ENCODE measurements around the gene ADPRHL1. TPM values are rescaled to one million over a fixed set of nuclear protein-coding genes. Genes with fewer than 3 reads are reported as not detected.

The ADPRHL1 gene
- total and polyA plus RNA-seq, 4 donors = 0.28 to 0.67 (median 0.55) TPM

DNA sequence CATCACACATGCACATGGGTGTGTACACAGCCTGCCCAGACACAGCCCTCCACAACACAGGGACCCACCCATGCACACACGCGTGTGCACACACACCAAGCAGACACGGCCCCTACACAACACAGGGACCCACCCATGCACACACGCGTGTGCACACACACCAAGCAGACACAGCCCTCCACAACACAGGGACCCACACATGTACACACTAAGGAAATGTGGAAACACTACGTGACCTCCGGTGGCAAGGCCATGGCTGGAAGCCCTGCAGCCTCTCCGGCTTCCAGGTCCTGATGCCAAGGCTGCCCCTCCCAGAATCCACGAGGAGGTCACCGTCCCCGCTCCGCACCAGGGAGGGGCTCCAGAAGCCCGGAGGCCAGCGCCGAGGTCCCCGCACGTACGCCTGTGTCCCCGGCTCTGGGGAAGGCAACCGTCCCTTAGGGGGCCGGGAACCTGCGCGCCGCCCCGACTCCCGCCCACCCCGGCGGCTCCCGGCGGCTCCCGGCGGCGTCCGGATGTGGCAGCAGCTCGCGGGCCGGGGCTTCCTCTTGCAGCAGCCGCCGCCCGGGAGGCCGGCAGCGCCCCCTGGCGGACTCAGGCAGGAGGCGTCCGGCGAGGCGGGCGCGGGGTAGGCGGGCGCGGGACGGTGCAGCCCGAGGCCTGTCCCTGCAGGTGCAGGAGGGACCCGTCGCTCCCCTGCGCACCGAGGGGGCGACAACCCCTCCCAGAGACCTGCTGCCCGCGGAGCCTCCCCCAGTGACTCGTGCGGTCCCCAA, 59.5 kb downstream of the ADPRHL1 start:
- no peak overlapping the region for H3K9ac ChIP-seq (ENCODE audit: low read depth in 1 of 2, low read length in 2 of 2)
- H3K9me3 ChIP-seq (ENCODE audit: control insufficient read depth in 4 of 4, low read length in 3 of 4) = no peaks in the 10 kb centered on the region
- H3K36me3 ChIP-seq (ENCODE audit: control insufficient read depth in 4 of 4, insufficient read depth in 3 of 4, low read depth in 1 of 4, low read length in 3 of 4) = no peaks in the 10 kb centered on the region
- TF ChIP-seq, protein P1, sequence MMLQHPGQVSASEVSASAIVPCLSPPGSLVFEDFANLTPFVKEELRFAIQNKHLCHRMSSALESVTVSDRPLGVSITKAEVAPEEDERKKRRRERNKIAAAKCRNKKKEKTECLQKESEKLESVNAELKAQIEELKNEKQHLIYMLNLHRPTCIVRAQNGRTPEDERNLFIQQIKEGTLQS (IDR thresholded peaks at IDR 0.05) = no peak
- TF ChIP-seq RAD21 (IDR thresholded peaks at IDR 0.05) (peak; percentile 48 to 71), RXRA (IDR thresholded peaks at IDR 0.05) (peak in 1 of 2 donors; percentile 45), HNF4A (conservative IDR thresholded peaks at IDR 0.05) (no peak), NR2F2 (IDR thresholded peaks at IDR 0.05) (peak; percentile 21)
- TF ChIP-seq, protein P2, sequence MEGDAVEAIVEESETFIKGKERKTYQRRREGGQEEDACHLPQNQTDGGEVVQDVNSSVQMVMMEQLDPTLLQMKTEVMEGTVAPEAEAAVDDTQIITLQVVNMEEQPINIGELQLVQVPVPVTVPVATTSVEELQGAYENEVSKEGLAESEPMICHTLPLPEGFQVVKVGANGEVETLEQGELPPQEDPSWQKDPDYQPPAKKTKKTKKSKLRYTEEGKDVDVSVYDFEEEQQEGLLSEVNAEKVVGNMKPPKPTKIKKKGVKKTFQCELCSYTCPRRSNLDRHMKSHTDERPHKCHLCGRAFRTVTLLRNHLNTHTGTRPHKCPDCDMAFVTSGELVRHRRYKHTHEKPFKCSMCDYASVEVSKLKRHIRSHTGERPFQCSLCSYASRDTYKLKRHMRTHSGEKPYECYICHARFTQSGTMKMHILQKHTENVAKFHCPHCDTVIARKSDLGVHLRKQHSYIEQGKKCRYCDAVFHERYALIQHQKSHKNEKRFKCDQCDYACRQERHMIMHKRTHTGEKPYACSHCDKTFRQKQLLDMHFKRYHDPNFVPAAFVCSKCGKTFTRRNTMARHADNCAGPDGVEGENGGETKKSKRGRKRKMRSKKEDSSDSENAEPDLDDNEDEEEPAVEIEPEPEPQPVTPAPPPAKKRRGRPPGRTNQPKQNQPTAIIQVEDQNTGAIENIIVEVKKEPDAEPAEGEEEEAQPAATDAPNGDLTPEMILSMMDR (IDR thresholded peaks at IDR 0.05; ENCODE audit: low read depth, low read length, missing input control) = peak; percentile 86
- peaks cover 2 to 22% (median 17%) of the 10 kb centered on the region in 4 donors for H3K4me1 ChIP-seq (ENCODE audit: control insufficient read depth in 4 of 4, insufficient read depth in 4 of 4, low read length in 3 of 4)
- H3K27me3 ChIP-seq (ENCODE audit: control insufficient read depth in 4 of 4, insufficient read depth in 4 of 4, low read length in 3 of 4) = no peaks in the 10 kb centered on the region
- H3K4me3 ChIP-seq (ENCODE audit: low read depth in 1 of 3, low read length in 3 of 3) = peak overlapping the region; percentile 59 to 66 (median 65)
- 4% methylated on average over 63 of the region's 63 CpGs for WGBS
- peak; percentile 80 for DNase-seq (ENCODE audit: low spot score)
- H3K27ac ChIP-seq (ENCODE audit: low read depth in 1 of 2, low read length in 2 of 2) = no peak overlapping the region

DNA sequence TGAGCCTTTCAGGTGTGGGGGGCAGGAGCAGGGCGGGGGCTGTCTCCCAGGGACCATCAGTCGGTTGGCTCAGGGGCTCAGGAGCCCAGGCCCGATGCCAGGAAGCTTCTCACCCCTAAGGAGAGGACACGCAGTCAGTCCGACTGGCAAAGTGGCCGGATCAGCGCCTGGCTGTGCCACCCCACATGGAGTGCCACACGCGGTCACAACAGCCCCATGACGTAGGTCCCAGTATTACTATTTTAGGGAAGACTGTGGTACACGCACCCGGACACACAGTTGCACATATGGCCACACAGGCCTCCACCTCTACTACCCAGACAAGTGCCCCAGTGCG, 60.1 kb downstream of the ADPRHL1 start:
- TF ChIP-seq FOXA2 (IDR thresholded peaks at IDR 0.05) (no peak), TAF1 (conservative IDR thresholded peaks at IDR 0.05) (no peak), YY1 (IDR thresholded peaks at IDR 0.05) (no peak), SP1 (IDR thresholded peaks at IDR 0.05) (no peak), JUND (IDR thresholded peaks at IDR 0.05) (no peak), RXRA (IDR thresholded peaks at IDR 0.05) (no peak), NR2F2 (IDR thresholded peaks at IDR 0.05) (no peak), HNF4A (conservative IDR thresholded peaks at IDR 0.05) (no peak), FOXA1 (IDR thresholded peaks at IDR 0.05) (no peak), GABPA (IDR thresholded peaks at IDR 0.05 in 1 of 2, conservative IDR thresholded peaks at IDR 0.05 in 1 of 2) (no peak), RAD21 (IDR thresholded peaks at IDR 0.05) (no peak), HNF4G (IDR thresholded peaks at IDR 0.05) (no peak), EGR1 (IDR thresholded peaks at IDR 0.05; ENCODE audit: low read depth in 2 of 2) (no peak)
- TF ChIP-seq, protein P3, sequence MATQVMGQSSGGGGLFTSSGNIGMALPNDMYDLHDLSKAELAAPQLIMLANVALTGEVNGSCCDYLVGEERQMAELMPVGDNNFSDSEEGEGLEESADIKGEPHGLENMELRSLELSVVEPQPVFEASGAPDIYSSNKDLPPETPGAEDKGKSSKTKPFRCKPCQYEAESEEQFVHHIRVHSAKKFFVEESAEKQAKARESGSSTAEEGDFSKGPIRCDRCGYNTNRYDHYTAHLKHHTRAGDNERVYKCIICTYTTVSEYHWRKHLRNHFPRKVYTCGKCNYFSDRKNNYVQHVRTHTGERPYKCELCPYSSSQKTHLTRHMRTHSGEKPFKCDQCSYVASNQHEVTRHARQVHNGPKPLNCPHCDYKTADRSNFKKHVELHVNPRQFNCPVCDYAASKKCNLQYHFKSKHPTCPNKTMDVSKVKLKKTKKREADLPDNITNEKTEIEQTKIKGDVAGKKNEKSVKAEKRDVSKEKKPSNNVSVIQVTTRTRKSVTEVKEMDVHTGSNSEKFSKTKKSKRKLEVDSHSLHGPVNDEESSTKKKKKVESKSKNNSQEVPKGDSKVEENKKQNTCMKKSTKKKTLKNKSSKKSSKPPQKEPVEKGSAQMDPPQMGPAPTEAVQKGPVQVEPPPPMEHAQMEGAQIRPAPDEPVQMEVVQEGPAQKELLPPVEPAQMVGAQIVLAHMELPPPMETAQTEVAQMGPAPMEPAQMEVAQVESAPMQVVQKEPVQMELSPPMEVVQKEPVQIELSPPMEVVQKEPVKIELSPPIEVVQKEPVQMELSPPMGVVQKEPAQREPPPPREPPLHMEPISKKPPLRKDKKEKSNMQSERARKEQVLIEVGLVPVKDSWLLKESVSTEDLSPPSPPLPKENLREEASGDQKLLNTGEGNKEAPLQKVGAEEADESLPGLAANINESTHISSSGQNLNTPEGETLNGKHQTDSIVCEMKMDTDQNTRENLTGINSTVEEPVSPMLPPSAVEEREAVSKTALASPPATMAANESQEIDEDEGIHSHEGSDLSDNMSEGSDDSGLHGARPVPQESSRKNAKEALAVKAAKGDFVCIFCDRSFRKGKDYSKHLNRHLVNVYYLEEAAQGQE (IDR thresholded peaks at IDR 0.05) = no peak
- TF ChIP-seq, protein P4, sequence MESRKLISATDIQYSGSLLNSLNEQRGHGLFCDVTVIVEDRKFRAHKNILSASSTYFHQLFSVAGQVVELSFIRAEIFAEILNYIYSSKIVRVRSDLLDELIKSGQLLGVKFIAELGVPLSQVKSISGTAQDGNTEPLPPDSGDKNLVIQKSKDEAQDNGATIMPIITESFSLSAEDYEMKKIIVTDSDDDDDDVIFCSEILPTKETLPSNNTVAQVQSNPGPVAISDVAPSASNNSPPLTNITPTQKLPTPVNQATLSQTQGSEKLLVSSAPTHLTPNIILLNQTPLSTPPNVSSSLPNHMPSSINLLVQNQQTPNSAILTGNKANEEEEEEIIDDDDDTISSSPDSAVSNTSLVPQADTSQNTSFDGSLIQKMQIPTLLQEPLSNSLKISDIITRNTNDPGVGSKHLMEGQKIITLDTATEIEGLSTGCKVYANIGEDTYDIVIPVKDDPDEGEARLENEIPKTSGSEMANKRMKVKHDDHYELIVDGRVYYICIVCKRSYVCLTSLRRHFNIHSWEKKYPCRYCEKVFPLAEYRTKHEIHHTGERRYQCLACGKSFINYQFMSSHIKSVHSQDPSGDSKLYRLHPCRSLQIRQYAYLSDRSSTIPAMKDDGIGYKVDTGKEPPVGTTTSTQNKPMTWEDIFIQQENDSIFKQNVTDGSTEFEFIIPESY (IDR thresholded peaks at IDR 0.05) = no peak
- TF ChIP-seq, protein P1 (IDR thresholded peaks at IDR 0.05) = no peak
- TF ChIP-seq, protein P2 (IDR thresholded peaks at IDR 0.05; ENCODE audit: low read depth, low read length, missing input control) = no peak
- TF ChIP-seq, protein P5, sequence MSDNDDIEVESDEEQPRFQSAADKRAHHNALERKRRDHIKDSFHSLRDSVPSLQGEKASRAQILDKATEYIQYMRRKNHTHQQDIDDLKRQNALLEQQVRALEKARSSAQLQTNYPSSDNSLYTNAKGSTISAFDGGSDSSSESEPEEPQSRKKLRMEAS (IDR thresholded peaks at IDR 0.05) = no peak
- 91% methylated on average over 13 of the region's 13 CpGs for WGBS
- DNase-seq (ENCODE audit: low spot score) = no peak
- Histone ChIP-seq H3K4me3 (ENCODE audit: low read depth in 1 of 3, low read length in 3 of 3) (peak overlapping the region in 2 of 3 donors; percentile 65 to 66), H3K27me3 (ENCODE audit: control insufficient read depth in 4 of 4, insufficient read depth in 4 of 4, low read length in 3 of 4) (no peaks in the 10 kb centered on the region), H3K36me3 (ENCODE audit: control insufficient read depth in 4 of 4, insufficient read depth in 3 of 4, low read depth in 1 of 4, low read length in 3 of 4) (no peaks in the 10 kb centered on the region), H3K9me3 (ENCODE audit: control insufficient read depth in 4 of 4, low read length in 3 of 4) (no peaks in the 10 kb centered on the region), H3K4me1 (ENCODE audit: control insufficient read depth in 4 of 4, insufficient read depth in 4 of 4, low read length in 3 of 4) (peaks cover 2 to 22% (median 17%) of the 10 kb centered on the region in 4 donors), H3K9ac (ENCODE audit: low read depth in 1 of 2, low read length in 2 of 2) (no peak overlapping the region), H3K27ac (ENCODE audit: low read depth in 1 of 2, low read length in 2 of 2) (no peak overlapping the region)
